MM.1S (cell line): ENCODE data around the gene PRDM11.
A peak's percentile ranks its signal among the peaks of the same experiment; 100 is the strongest.

Experiments used
- DNase-seq: peaks from one replicate; pipeline ENCODE4 v3.0.0-alpha.2; 2015
- H2AFZ ChIP-seq: fragments of 300-600 bp; sonication (generic); 2 replicates; pipeline ENCODE4 v1.6.0; 2016; ENCODE audit warnings: antibody characterized with exemption, low read length
- H3F3A ChIP-seq: fragments of 300-600 bp; sonication (generic); 2 replicates; pipeline ENCODE4 v1.6.1; 2016; ENCODE audit warnings: mild to moderate bottlenecking, antibody characterized with exemption, low read length, moderate library complexity, mixed read lengths; ENCODE audit not compliant: insufficient read depth
- H3K27ac ChIP-seq: fragments of 300-600 bp; sonication (generic); 2 replicates; pipeline ENCODE4 v1.5.1; 2016; ENCODE audit warnings: mild to moderate bottlenecking, low read length
- H3K27me3 ChIP-seq: fragments of 300-600 bp; sonication (generic); replicated peaks from 2 replicates; pipeline ENCODE4 v1.6.0; 2016; ENCODE audit warnings: low read length; ENCODE audit not compliant: insufficient read depth
- H3K36me3 ChIP-seq: fragments of 300-600 bp; sonication (generic); replicated peaks from 2 replicates; pipeline ENCODE4 v1.6.1; 2016; ENCODE audit warnings: mild to moderate bottlenecking, low read length, mixed read lengths; ENCODE audit not compliant: insufficient read depth
- H3K4me1 ChIP-seq: fragments of 300-600 bp; sonication (generic); 2 replicates; pipeline ENCODE4 v1.6.1; 2016; ENCODE audit warnings: low read length, mixed read lengths
- H3K4me2 ChIP-seq: fragments of 300-600 bp; sonication (generic); 2 replicates; pipeline ENCODE4 v1.6.0; 2016; ENCODE audit warnings: low read depth, low read length
- H3K4me3 ChIP-seq: fragments of 300-600 bp; sonication (generic); 2 replicates; pipeline ENCODE4 v1.5.1; 2016; ENCODE audit warnings: low read length, mixed read lengths
- H3K79me2 ChIP-seq: fragments of 300-600 bp; sonication (generic); 2 replicates; pipeline ENCODE4 v1.6.1; 2016; ENCODE audit warnings: mixed run types, low read length, mixed read lengths
- H3K9ac ChIP-seq: fragments of 300-600 bp; sonication (generic); 2 replicates; pipeline ENCODE4 v1.6.1; 2016; ENCODE audit warnings: low read length, mixed read lengths
- H3K9me2 ChIP-seq: fragments of 300-600 bp; sonication (generic); replicated peaks from 2 replicates; pipeline ENCODE4 v1.6.1; 2016; ENCODE audit warnings: mild to moderate bottlenecking, low read length, mixed read lengths; ENCODE audit not compliant: insufficient read depth
- H3K9me3 ChIP-seq: fragments of 300-600 bp; sonication (generic); replicated peaks from 2 replicates; pipeline ENCODE4 v1.6.1; 2016; ENCODE audit warnings: mild to moderate bottlenecking, low read length, mixed read lengths; ENCODE audit not compliant: insufficient read depth
- H4K20me1 ChIP-seq: fragments of 300-600 bp; sonication (generic); 2 replicates; pipeline ENCODE4 v1.6.1; 2016; ENCODE audit warnings: mild to moderate bottlenecking, low read length, moderate library complexity, mixed read lengths; ENCODE audit not compliant: insufficient read depth
- CTCF ChIP-seq: fragments of 300-600 bp; sonication (generic); IDR thresholded peaks from 2 replicates; pipeline ENCODE4 v1.5.1; 2016; ENCODE audit warnings: antibody characterized with exemption, low read length, mixed read lengths
- EZH2 ChIP-seq: fragments of 300-600 bp; sonication (generic); optimal IDR thresholded peaks from 2 replicates; pipeline ENCODE3; 2017; ENCODE audit warnings: low read depth, mild to moderate bottlenecking, antibody characterized with exemption, low read length, mixed read lengths
- EZH2phosphoT487 ChIP-seq: fragments of 300-600 bp; sonication (generic); IDR thresholded peaks from 2 replicates; pipeline ENCODE4 v1.6.1; 2018; ENCODE audit warnings: antibody characterized with exemption, low read length

Gene PRDM11

GRCh38 chr11:45147891-45148675 is 1.6 kb downstream of the PRDM11 start:
- H4K20me1 ChIP-seq, result no peaks in the 10 kb centered on the region
- TF ChIP-seq CTCF, result no peak
- no peak for TF ChIP-seq EZH2
- no peak for TF ChIP-seq EZH2phosphoT487
- DNase-seq, result no peak
- H3K79me2 ChIP-seq, result no peaks in the 10 kb centered on the region
- peak overlapping the region; percentile 71; the same call in 1 of the 2 replicates for H3K4me2 ChIP-seq
- peak overlapping the region; percentile 71 for H3K4me3 ChIP-seq
- no peaks in the 10 kb centered on the region for H3K9me3 ChIP-seq
- H3K27ac ChIP-seq, result no peak overlapping the region
- no peaks in the 10 kb centered on the region for H3K36me3 ChIP-seq
- no peaks in the 10 kb centered on the region for H3F3A ChIP-seq
- H3K9me2 ChIP-seq, result no peaks in the 10 kb centered on the region
- H3K4me1 ChIP-seq, result 0 out of 2 replicates have a peak, but pooled peaks cover 5% of the 10 kb centered on the region
- peak overlapping the region; percentile 74 for H2AFZ ChIP-seq
- H3K9ac ChIP-seq, result no peak overlapping the region; the same call in 1 of the 2 replicates
- 0 out of 2 replicates have a peak, but pooled peaks cover 4% of the 10 kb centered on the region for H3K27me3 ChIP-seq

- no peaks in the 10 kb centered on the region for H3K79me2 ChIP-seq
- no peak overlapping the region for H2AFZ ChIP-seq
- no peaks in the 10 kb centered on the region for H3K9me2 ChIP-seq
- no peaks in the 10 kb centered on the region for H4K20me1 ChIP-seq
- 0 out of 2 replicates have a peak, but pooled peaks cover 4% of the 10 kb centered on the region for H3K27me3 ChIP-seq
- no peak overlapping the region for H3K9ac ChIP-seq
- H3K4me1 ChIP-seq, result 0 out of 2 replicates have a peak, but pooled peaks cover 5% of the 10 kb centered on the region
- TF ChIP-seq CTCF (no peak), EZH2phosphoT487 (no peak), EZH2 (no peak)
- DNase-seq, result no peak
- H3K27ac ChIP-seq, result no peak overlapping the region
- H3F3A ChIP-seq, result no peaks in the 10 kb centered on the region
- no peak overlapping the region for H3K4me3 ChIP-seq
- no peaks in the 10 kb centered on the region for H3K9me3 ChIP-seq
- no peaks in the 10 kb centered on the region for H3K36me3 ChIP-seq
- H3K4me2 ChIP-seq, result no peak overlapping the region
Measured at GRCh38 chr11:45149483-45150056, 3.1 kb downstream of the PRDM11 start.

- no peaks in the 10 kb centered on the region for H4K20me1 ChIP-seq
- no peak overlapping the region for H3K4me2 ChIP-seq
- H3K9me2 ChIP-seq, result no peaks in the 10 kb centered on the region
- H2AFZ ChIP-seq, result no peak overlapping the region
- H3K9ac ChIP-seq, result no peak overlapping the region
- H3K36me3 ChIP-seq, result no peaks in the 10 kb centered on the region
- no peak overlapping the region for H3K27ac ChIP-seq
- no peaks in the 10 kb centered on the region for H3K79me2 ChIP-seq
- H3K9me3 ChIP-seq, result no peaks in the 10 kb centered on the region
- no peak overlapping the region for H3K4me3 ChIP-seq
- no peak for DNase-seq
- no peaks in the 10 kb centered on the region for H3F3A ChIP-seq
- TF ChIP-seq EZH2phosphoT487 (no peak), CTCF (no peak), EZH2 (no peak)
- 0 out of 2 replicates have a peak, but pooled peaks cover 5% of the 10 kb centered on the region for H3K4me1 ChIP-seq
- H3K27me3 ChIP-seq, result 0 out of 2 replicates have a peak, but pooled peaks cover 4% of the 10 kb centered on the region
Measured at GRCh38 chr11:45150301-45150700, 3.9 kb downstream of the PRDM11 start.
